Astrocyte of the cerebellum (primary cell): Measurements from ENCODE around the gene KCNN1.
"Not testable (repeated sequence)": the region's sequence is repeated elsewhere in the genome, so short reads cannot be mapped to it uniquely, and the experiment has no call there.

Experiments
- DNase-seq: peaks from one replicate; pipeline ENCODE4 v3.0.0-alpha.2; 2011; ENCODE audit warnings: low read depth
- H3K4me3 ChIP-seq: 2 replicates; pipeline ENCODE4 v1.5.1; 2011; ENCODE audit warnings: mild to moderate bottlenecking, low read depth, low read length, moderate library complexity
- CTCF ChIP-seq: IDR thresholded peaks from 2 replicates; pipeline ENCODE4 v1.5.1; 2012; ENCODE audit warnings: low read length, low read depth, moderate library complexity, mild to moderate bottlenecking; ENCODE audit errors: missing control alignments
- in situ Hi-C: cut with HindIII; loops from 2 replicates; pipeline ENCODE4 v1.10.0; 2017; ENCODE audit warnings: low sequenced_read_pairs

The KCNN1 gene

GRCh38 chr19:17966550-17967256, at the start of gene KCNN1:
Gene KCNN1, plus strand, starts transcription at chr19:17967107. Its CDS starts 6,782 bp downstream, at chr19:17973889.
- in situ Hi-C loops: no loop called here
- H3K4me3 ChIP-seq: peak within 1 kb of the TSS; percentile 21
- DNase-seq: no peak
- TF ChIP-seq CTCF: no peak

- DNase-seq, H3K4me3 ChIP-seq: not testable (repeated sequence)
- in situ Hi-C loops: loop anchor here (5.0 kb wide), 1 partner anchor 39 kb away; no protein-coding TSS in a partner anchor
Measured at GRCh38 chr19:17918151-17918550, 48.8 kb upstream of the KCNN1 start.

GRCh38 chr19:17919122-17919521, 47.8 kb upstream of the KCNN1 start:
- H3K4me3 ChIP-seq, DNase-seq: not testable (repeated sequence)
- in situ Hi-C loops: loop anchor here (5.0 kb wide), 1 partner anchor 38 kb away; no protein-coding TSS in a partner anchor

- in situ Hi-C loops: no loop called here
- DNase-seq: no peak
- TF ChIP-seq CTCF: no peak
- H3K4me3 ChIP-seq: no peak overlapping the region
Measured at GRCh38 chr19:17920527-17920926, 46.4 kb upstream of the KCNN1 start.

GRCh38 chr19:17922138-17922537, 44.8 kb upstream of the KCNN1 start:
- DNase-seq: no peak
- in situ Hi-C loops: no loop called here

GRCh38 chr19:17926044-17926443, 40.9 kb upstream of the KCNN1 start:
- DNase-seq: no peak
- no peak for TF ChIP-seq CTCF
- in situ Hi-C loops: no loop called here
- no peak overlapping the region for H3K4me3 ChIP-seq

More at GRCh38 chr19:17922138-17922537, 44.8 kb upstream of the KCNN1 start:
- H3K4me3 ChIP-seq: no peak overlapping the region
- no peak for TF ChIP-seq CTCF

GRCh38 chr19:17929056-17929455, 37.9 kb upstream of the KCNN1 start:
- DNase-seq: no peak
- TF ChIP-seq CTCF: no peak
- in situ Hi-C loops: no loop called here
- no peak overlapping the region for H3K4me3 ChIP-seq
